ENCODE data around the gene NUP214.
"Not testable (repeated sequence)": the region's sequence is repeated elsewhere in the genome, so short reads cannot be mapped to it uniquely, and the experiment has no call there.

The NUP214 gene

GRCh38 chr9:131167146-131167692, 41.8 kb downstream of the NUP214 start:
- peak; percentile 74 for DNase-seq

- no peak for DNase-seq
Observed at GRCh38 chr9:131167936-131168335, 42.5 kb downstream of the NUP214 start.

GRCh38 chr9:131169563-131170240, 44.3 kb downstream of the NUP214 start:
- no peak for DNase-seq

GRCh38 chr9:131173995-131174394, 48.6 kb downstream of the NUP214 start:
- no peak for DNase-seq

- DNase-seq: no peak
Observed at GRCh38 chr9:131174681-131175239, 49.4 kb downstream of the NUP214 start.

- no peak for DNase-seq
Observed at GRCh38 chr9:131177898-131178297, 52.5 kb downstream of the NUP214 start.

- peak; percentile 56 for DNase-seq
Observed at GRCh38 chr9:131178382-131178781, 53.0 kb downstream of the NUP214 start.

- DNase-seq: no peak
Observed at GRCh38 chr9:131178926-131179325, 53.5 kb downstream of the NUP214 start.

GRCh38 chr9:131179561-131180219, 54.3 kb downstream of the NUP214 start:
- no peak for DNase-seq

- DNase-seq: no peak
Observed at GRCh38 chr9:131180454-131180853, 55.1 kb downstream of the NUP214 start.

- DNase-seq: no peak
Observed at GRCh38 chr9:131181091-131181681, 55.8 kb downstream of the NUP214 start.

- no peak for DNase-seq
Observed at GRCh38 chr9:131185924-131186323, 60.5 kb downstream of the NUP214 start.

- no peak for DNase-seq
Observed at GRCh38 chr9:131186622-131187021, 61.2 kb downstream of the NUP214 start.

GRCh38 chr9:131187957-131188356, 62.6 kb downstream of the NUP214 start:
- no peak for DNase-seq

- no peak for DNase-seq
Observed at GRCh38 chr9:131188976-131189375, 63.6 kb downstream of the NUP214 start.

- DNase-seq: no peak
Observed at GRCh38 chr9:131190191-131190590, 64.8 kb downstream of the NUP214 start.

- DNase-seq: not testable (repeated sequence)
Observed at GRCh38 chr9:131191032-131191431, 65.6 kb downstream of the NUP214 start.

GRCh38 chr9:131191857-131192256, 66.5 kb downstream of the NUP214 start:
- DNase-seq: no peak

GRCh38 chr9:131193051-131193450, 67.7 kb downstream of the NUP214 start:
- DNase-seq: no peak

GRCh38 chr9:131194762-131195161, 69.4 kb downstream of the NUP214 start:
- DNase-seq: no peak

GRCh38 chr9:131197160-131197911, 72.0 kb downstream of the NUP214 start:
- DNase-seq: no peak

- DNase-seq: no peak
Observed at GRCh38 chr9:131198041-131198715, 72.8 kb downstream of the NUP214 start.

Data from NCI-H1694 (cell line).